ENCODE data around the gene PCDHGC5.

Gene PCDHGC5

GRCh38 chr5:141491323-141492167, 2.7 kb downstream of the PCDHGC5 start:
- no peak for DNase-seq

GRCh38 chr5:141492168-141492885, 3.4 kb downstream of the PCDHGC5 start:
- DNase-seq = no peak

GRCh38 chr5:141493500-141494422, 4.9 kb downstream of the PCDHGC5 start:
- DNase-seq = no peak

- DNase-seq = no peak
Measured at GRCh38 chr5:141494761-141495452, 6.0 kb downstream of the PCDHGC5 start.

- no peak for DNase-seq
Measured at GRCh38 chr5:141495453-141495811, 6.6 kb downstream of the PCDHGC5 start.

- DNase-seq = no peak
Measured at GRCh38 chr5:141496038-141496437, 7.2 kb downstream of the PCDHGC5 start.

- DNase-seq = no peak
Measured at GRCh38 chr5:141501761-141502160, 12.9 kb downstream of the PCDHGC5 start.

- DNase-seq = no peak
Measured at GRCh38 chr5:141503681-141504080, 14.8 kb downstream of the PCDHGC5 start.

- no peak for DNase-seq
Measured at GRCh38 chr5:141504216-141504615, 15.3 kb downstream of the PCDHGC5 start.

GRCh38 chr5:141506381-141507155, 17.7 kb downstream of the PCDHGC5 start:
- no peak for DNase-seq

GRCh38 chr5:141507387-141508091, 18.7 kb downstream of the PCDHGC5 start:
- DNase-seq = no peak

GRCh38 chr5:141508440-141508797, 19.5 kb downstream of the PCDHGC5 start:
- DNase-seq = no peak

- no peak for DNase-seq
Measured at GRCh38 chr5:141508798-141509611, 20.1 kb downstream of the PCDHGC5 start.

- no peak for DNase-seq
Measured at GRCh38 chr5:141510160-141510559, 21.3 kb downstream of the PCDHGC5 start.

- DNase-seq = no peak
Measured at GRCh38 chr5:141510850-141511601, 22.1 kb downstream of the PCDHGC5 start.

- no peak for DNase-seq
Measured at GRCh38 chr5:141511771-141512325, 23.0 kb downstream of the PCDHGC5 start.

GRCh38 chr5:141512390-141512910, 23.6 kb downstream of the PCDHGC5 start:
- no peak for DNase-seq

- DNase-seq = no peak
Measured at GRCh38 chr5:141512911-141513626, 24.2 kb downstream of the PCDHGC5 start.

Data from NCI-H1436 treated with DMSO at 0.1 percent for 48 hours (cell line).